A172 (cell line): ENCODE data around the gene GRIN2B. TPM values are rescaled to one million over a fixed set of nuclear protein-coding genes. Genes with fewer than 3 reads are reported as not detected.

Source experiments
- DNase-seq: peaks from one replicate; pipeline ENCODE4 v3.0.0-alpha.2; 2015; ENCODE audit warnings: low spot score
- total RNA-seq: library from RNA; depleted of rRNA; stranded (reverse); fragments of >200 nt; shearing (Covaris generic); gene quantifications from 2 replicates; pipeline ENCODE4 v1.2.3, GENCODE V29; 2014

The GRIN2B gene
- total RNA-seq, 1 experiment from 2014 or later = not detected

- no peak for DNase-seq
These were observed 23.8 kb downstream of the GRIN2B start for GRCh38 chr12:13957576-13957975.

GRCh38 chr12:13956060-13956590 is 25.3 kb downstream of the GRIN2B start:
- DNase-seq = no peak

GRCh38 chr12:13952096-13952495 is 29.3 kb downstream of the GRIN2B start:
- no peak for DNase-seq

- no peak for DNase-seq
These were observed 30.9 kb downstream of the GRIN2B start for GRCh38 chr12:13950502-13950901.

- DNase-seq = no peak
These were observed 32.8 kb downstream of the GRIN2B start for GRCh38 chr12:13948621-13949020.

- DNase-seq = no peak
These were observed 34.0 kb downstream of the GRIN2B start for GRCh38 chr12:13947276-13947946.

GRCh38 chr12:13945641-13946040 is 35.8 kb downstream of the GRIN2B start:
- DNase-seq = no peak

GRCh38 chr12:13945236-13945635 is 36.2 kb downstream of the GRIN2B start:
- no peak for DNase-seq

GRCh38 chr12:13942826-13943225 is 38.6 kb downstream of the GRIN2B start:
- no peak for DNase-seq

- peak; percentile 31 for DNase-seq
These were observed 39.8 kb downstream of the GRIN2B start for GRCh38 chr12:13941258-13942249.

- DNase-seq = no peak
These were observed 41.0 kb downstream of the GRIN2B start for GRCh38 chr12:13940335-13940865.

GRCh38 chr12:13937735-13938134 is 43.7 kb downstream of the GRIN2B start:
- DNase-seq = no peak

GRCh38 chr12:13935169-13935568 is 46.2 kb downstream of the GRIN2B start:
- DNase-seq = no peak
